Activated CD4-positive, alpha-beta T cell treated with anti-CD3 and anti-CD28 coated beads for 48 hours (primary cell): ENCODE measurements around the gene ITPK1.

Experiments
- DNase-seq: peaks from one replicate; pipeline ENCODE4 v3.0.0-alpha.2; 2020

Gene ITPK1

DNA sequence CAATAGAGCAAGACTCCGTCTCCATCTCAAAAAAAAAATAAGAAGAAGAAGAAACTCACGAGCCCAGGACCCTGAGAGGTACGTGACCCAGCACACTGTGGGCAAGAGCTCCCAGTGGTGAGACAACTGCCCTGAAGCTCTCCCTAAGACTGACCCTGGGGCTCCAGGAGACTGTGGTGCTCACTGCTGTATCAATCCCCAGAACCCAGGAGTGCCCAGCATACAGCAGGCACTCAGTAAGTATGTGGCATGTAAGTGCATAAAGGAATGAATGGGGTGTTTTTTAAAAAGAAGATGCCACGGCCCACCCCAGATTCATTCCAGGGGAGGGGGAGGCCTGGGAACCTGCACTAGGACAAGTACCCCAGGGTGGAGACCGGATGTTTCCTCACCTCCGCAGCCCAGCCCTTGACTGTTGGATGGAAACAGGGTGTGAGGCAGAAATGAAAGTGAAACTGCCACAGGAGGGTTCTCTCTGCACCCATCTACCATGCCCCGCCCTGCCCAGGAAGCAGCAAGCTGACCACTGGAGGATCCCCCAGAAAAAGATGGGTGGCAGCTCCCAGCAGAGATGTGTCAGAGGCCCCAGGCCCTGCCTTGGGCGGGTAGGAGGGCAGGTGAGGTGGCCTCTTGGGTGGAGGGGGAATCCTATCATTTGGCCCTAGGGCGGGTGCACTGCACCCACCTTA is 12.2 kb downstream of the ITPK1 start:
- peak; percentile 72 for DNase-seq

DNA sequence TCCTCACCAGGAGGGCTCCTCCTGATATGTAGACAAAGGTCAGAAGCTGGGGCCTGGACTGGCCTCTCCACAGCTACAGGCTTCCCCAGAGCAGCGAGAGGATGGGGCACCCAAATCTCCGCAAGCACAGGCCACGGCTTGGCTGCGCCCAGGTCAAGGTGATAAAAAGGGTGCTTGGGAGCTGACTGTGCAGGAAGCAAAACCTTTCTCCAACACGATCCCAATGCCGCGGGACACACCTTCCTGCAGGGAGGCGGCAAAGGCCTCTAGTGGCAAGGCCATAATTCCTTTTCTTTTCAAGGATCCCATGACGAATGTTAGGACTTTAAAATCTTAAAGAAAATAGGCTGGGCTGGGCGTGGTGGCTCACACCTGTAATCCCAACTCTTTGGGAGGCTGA is 13.6 kb downstream of the ITPK1 start:
- no peak for DNase-seq

- no peak for DNase-seq
Measured at GRCh38 chr14:93101181-93101580, 14.5 kb downstream of the ITPK1 start.

DNA sequence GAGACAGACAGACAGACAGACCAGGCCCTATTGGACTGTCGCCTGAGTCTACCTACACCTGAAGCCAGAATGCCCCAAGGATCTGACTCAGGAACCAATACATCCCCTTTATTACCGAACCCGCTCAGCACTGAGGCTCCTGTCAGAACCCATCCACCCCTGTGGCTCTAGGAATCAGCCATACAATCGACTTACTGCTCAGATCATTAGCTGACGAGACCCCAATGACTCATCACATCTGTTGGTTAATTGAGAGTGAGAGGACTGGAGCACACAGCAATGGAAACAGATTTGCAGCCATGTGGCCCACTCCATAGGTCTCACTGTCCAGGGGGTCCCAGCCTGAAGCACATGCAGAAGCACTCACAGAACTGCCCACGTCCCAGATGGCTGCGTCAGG is 15.2 kb downstream of the ITPK1 start:
- DNase-seq = no peak

GRCh38 chr14:93100100-93100499 is 15.6 kb downstream of the ITPK1 start:
- DNase-seq = no peak

GRCh38 chr14:93099643-93100042 is 16.1 kb downstream of the ITPK1 start:
- DNase-seq = no peak

DNA sequence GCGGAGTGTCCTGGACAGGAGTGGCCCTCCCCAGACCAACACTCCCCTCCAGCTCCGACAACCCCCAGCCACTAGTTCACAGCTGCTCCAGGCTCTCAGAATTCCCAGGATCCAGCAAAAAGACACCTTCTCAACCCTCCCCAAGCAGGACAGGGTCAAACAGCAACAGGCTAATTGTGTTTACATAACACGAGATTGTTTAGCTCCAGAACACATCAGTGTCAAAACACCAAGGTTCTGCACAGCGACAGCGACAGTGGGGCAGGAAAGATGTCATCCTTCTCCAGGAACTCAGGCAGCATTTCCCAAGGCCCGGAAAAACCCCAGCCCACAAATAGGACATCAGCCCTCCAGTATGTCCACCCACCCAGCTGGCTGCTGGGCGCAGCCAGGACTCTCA is 16.5 kb downstream of the ITPK1 start:
- DNase-seq = no peak

GRCh38 chr14:93096691-93097322 is 18.9 kb downstream of the ITPK1 start:
- DNase-seq = no peak

GRCh38 chr14:93095742-93096510 is 19.8 kb downstream of the ITPK1 start:
- DNase-seq = no peak

DNA sequence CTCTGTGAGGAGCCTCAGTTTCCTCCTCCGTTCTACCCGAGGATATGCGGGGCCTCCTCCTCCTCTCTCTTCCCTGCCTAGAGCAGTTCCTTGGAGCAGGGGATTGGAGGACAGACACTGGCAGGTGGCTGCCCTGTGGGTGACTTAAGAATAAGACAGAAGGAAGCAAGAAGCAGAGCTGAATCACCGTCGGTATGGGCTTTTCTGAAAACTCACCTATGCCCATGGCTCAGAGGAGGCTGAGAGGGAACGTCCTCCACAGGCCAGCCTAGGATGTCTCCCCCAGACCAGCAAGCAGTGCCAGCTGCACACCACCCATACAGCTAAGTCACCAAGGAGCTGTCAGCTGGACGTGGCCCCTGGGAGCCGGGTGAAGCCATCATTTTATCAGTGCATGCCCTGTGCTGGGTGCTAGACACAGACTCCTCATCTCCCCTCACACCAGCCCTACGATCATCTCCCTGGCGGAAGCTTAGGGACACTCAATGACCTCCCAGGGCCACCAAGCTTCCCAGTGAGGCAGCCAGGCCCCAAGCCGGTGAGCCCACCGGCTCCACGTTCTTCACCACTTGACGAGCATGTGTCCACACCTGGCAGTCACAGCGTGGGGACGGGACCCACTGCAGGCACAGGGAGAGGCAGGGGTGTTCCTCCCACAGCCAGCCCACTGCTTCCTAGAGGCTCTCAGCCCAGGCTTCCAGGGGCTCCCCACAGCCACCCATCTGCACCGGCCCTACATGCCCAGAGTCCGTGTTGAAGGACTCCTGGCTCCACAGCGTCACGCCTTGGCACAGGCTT is 21.4 kb downstream of the ITPK1 start:
- no peak for DNase-seq

- DNase-seq = no peak
Measured at GRCh38 chr14:93092606-93093556, 22.8 kb downstream of the ITPK1 start.

GRCh38 chr14:93091666-93092065 is 24.1 kb downstream of the ITPK1 start:
- no peak for DNase-seq

- no peak for DNase-seq
Measured at GRCh38 chr14:93090826-93091555, 24.7 kb downstream of the ITPK1 start.

DNA sequence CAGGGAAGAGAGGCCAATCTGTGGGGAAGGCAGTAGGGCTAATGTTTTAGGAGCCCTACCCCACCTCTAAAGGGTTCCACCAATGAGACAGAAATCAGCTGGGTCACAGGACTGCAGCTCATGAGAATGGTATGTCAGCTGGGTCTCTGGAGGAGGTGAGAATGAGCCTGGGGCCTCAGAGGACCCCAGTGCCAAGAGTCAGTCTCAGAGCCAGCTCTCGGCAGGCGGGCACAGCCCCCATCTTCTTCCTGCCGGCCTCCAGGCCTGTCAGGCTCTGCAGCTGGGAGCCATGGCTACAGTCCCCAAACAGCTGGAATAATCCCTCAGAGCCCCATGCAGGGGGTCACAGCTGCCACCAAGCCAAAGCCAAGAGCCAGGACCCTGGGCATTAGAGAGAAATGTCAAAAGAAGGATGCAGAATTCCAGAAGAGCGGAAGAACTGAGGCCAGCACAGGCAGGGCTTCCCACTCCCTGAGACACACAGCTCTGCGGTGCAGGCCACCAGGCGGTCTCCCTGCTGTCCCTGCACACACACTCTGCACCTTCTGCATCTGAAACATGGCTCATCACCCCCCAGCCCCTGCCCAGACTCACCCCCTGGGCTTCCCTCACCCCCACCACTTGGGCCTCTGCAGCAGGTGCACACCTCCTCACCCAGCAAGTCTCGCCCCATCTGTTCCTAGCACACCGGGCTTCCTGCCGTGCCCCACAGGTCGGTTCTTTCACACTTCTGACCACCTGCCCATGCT is 26.0 kb downstream of the ITPK1 start:
- DNase-seq = no peak

DNA sequence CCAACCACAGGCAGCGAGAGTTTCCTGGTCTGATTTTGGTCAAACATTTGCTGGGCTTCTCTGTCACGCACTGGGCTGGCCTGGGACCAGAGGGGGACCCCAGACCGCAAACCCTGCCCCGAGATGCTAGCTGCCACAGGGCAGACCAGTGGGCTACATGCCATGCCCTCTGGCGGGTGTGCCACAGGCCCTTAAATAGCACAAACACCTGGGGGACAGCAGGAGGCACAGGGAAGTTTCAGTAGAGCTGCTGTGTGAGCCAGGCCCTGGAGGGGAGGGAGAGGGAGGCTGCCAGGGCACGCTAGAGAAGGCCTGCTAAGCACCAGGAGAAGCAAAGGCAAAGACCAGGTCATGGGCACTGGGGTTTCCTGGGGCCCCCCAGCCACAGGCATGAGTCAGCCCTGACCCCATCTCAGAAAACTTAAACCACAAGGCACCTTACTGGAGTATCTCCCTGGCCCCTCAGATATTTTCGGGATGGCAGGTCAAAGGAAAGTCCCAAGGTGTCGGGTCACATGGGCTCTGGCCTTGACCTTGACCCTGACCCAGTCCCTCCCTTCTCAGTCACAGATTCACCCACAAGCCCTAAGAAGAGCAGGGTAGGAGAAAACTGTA is 29.2 kb downstream of the ITPK1 start:
- no peak for DNase-seq

DNA sequence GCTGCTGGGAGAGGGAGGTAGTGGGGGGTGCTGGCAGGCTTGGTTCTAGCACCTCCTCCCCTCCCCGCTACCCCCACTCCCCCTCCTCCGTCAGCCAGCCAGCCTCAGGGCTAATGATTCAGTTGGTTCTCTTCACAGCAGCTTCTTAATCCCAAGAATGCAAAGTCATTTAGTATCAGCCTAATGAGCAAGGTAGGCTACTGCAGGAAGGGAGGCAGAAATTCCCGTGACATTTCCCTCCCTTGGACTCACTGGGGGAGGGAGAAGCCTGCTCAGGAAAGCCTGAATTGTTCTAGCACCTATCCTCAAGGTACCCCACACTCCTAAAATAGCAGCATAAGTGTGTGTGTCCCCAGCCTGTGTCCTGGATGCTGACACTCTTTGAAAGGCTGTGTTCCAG is 29.8 kb downstream of the ITPK1 start:
- DNase-seq = no peak

DNA sequence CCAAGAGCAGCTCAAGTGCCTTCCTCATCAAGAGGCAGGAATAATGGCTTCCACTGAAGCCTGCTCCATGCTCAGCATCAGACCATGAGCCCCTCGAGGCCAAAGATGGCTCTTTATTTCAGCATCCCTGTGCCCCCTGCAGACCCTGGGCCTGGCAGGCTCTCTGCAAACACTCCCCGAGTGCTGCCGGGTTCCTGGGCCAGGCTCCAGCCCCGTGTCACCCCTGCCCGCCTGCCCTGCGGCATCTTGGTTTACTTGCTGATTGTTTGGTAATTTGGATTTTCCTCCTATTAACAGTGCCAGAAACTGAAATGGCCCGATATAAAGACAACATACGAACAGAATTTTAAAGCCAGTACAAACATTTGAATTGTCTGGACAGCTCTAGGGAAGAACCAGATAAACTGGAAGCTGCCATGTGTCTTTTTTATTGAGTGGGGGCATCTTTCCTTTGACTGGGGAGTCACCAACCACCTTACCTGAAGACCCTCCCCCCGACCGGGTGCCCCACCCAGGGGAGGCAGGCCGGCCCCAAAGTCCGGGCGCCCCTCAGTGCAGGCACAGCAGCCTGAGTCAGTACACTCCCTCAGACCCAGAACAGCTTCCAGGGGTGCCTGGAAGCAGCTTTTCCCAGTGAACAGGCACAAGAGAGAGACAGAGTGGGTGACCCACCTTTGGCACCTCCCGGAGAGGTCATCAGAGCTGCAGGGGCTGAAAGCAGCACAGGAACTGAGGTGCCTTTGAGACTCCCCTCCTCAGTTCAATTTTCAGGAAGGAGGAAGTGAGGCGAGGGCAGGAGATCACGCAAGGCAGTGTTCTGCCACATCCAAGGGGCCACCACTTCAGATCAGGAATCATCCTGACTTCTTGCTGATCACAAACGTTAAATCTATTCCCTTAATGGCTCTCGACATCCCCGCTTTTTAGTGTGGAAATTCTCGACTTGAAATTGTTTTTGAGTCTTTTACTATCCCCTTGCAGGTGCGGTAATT is 30.6 kb downstream of the ITPK1 start:
- no peak for DNase-seq

GRCh38 chr14:93084402-93084801 is 31.3 kb downstream of the ITPK1 start:
- DNase-seq = no peak

GRCh38 chr14:93083917-93084316 is 31.8 kb downstream of the ITPK1 start:
- DNase-seq = no peak
